GM19035 (cell line): Measurements from ENCODE around the gene RASA2.
A peak's percentile ranks its signal among the peaks of the same experiment; 100 is the strongest.

ENCODE experiments used
- ATAC-seq: cut with Tn5 transposase; IDR thresholded peaks from one replicate; pipeline ENCODE4 v1.9.1; 2021; ENCODE audit not compliant: unreplicated experiment

RASA2 gene

GRCh38 chr3:141486746-141487520 lies at the start of gene RASA2:
Gene RASA2, plus strand, starts transcription at chr3:141487027. Its CDS starts 57 bp downstream, at chr3:141487084.
- ATAC-seq: peak; percentile 71

DNA sequence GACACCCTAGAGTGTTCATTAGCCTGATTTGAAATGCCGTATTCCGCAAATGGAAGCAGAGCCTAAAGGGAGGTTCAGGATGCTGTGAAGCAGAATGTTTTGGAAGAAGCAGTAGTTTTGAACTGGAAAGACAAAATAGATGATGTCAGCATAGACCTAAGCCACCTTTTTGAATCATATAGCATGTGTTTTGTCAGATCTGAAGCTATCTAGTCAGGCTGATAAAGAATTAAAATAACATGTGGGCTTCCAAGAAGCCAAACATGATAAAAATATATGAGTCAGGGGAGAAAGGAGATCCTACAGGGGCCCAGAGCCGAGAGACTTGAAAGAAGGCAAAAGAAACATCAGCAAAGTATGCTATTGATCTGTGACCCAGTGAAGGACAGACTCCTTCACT lies 47.2 kb upstream of the RASA2 start:
- ATAC-seq: no peak

DNA sequence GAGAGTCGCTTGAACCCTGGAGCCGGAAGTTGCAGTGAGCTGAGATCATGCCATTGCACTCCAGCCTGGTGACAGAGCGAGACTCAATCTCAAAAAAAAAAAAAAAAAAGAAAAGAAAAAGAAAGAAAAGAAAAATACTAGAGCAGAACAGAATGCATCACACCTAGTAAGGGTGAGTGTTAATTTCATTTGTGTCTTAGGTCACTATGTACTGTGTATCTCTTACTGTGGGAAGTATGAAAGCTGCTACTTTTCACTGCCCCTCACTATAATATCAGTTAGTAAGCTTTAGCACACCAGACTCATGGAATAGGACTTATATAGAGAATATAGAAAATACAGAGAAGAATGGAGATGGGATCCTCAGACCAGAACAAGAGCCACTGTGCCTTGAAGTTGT lies 45.9 kb upstream of the RASA2 start:
- peak; percentile 20 for ATAC-seq

- peak; percentile 91 for ATAC-seq
Measured at GRCh38 chr3:141441381-141442364, 45.2 kb upstream of the RASA2 start.

- no peak for ATAC-seq
Measured at GRCh38 chr3:141442446-141442845, 44.4 kb upstream of the RASA2 start.

- no peak for ATAC-seq
Measured at GRCh38 chr3:141442914-141443313, 43.9 kb upstream of the RASA2 start.

DNA sequence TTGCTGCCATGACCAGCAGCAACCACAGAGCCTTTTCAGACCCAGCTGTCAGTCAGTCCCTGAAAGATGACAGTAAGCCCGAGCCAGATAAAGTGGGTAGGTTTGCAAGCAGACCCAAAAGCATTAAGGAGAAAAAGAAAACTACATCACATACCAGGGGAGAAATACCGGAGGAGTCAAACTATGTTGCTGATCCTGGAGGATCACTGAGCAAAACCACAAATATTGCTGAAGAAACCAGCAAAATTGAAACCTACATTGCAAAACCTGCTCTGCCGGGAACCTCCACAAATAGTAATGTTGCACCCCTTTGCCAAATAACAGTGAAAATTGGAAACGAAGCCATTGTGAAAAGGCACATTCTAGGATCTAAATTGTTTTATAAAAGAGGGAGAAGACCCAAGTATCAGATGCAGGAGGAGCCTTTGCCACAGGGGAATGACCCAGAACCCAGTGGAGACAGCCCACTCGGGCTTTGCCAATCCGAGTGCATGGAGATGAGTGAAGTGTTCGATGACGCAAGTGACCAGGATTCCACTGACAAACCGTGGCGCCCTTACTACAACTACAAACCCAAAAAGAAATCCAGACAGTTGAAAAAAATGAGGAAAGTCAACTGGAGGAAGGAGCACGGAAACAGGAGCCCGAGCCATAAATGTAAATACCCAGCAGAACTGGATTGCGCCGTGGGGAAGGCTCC lies 42.1 kb upstream of the RASA2 start:
- no peak for ATAC-seq

DNA sequence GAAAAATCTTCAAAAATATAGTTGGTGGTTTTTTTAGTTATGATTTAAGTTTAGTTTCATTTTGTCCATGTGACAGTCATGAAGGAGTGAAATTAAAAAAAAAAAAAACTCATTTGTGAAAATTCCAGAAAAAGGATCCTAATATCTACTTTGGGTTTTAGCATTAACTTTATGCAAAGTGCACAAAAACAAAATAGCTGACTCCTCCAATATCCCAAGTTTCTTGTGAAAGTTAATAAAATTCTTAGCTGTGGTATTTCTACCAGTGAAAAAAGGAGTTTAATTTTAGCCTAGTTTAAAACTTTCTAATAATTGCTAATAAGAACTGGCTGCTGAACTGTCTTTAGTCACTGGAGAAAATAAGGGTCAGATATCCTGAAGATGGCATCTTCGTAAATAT lies 40.8 kb upstream of the RASA2 start:
- no peak for ATAC-seq

- no peak for ATAC-seq
Measured at GRCh38 chr3:141446737-141447136, 40.1 kb upstream of the RASA2 start.

- ATAC-seq: no peak
Measured at GRCh38 chr3:141447383-141447782, 39.4 kb upstream of the RASA2 start.

DNA sequence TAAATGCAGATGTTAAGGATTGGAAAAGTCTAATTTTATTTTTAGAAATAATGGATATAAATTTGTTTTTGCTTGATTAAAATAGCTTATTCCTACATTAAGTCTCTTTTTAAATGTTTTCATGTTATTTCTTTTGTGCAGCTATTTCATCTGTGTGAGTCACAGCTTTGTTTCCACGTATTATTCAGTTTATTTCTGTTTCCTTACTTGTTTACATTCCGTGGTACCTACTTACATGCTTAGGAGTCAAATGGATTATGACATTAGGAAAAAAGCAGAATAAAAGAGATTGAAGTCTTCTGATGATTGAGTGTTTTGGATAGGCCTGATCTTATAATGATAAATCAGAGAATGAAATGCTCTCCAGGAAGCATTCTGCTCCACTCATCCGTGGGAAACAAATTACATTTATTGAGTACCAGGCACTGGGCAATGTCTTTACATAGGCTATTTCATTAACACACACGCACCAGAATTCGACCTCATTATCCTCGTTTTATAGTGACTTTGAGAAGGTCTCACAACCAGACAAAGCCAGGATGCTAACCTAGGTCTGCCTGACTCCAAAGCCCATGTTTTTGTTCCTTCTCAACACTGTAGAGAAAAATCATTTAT lies 38.1 kb upstream of the RASA2 start:
- ATAC-seq: no peak

GRCh38 chr3:141449424-141449823 lies 37.4 kb upstream of the RASA2 start:
- ATAC-seq: no peak

DNA sequence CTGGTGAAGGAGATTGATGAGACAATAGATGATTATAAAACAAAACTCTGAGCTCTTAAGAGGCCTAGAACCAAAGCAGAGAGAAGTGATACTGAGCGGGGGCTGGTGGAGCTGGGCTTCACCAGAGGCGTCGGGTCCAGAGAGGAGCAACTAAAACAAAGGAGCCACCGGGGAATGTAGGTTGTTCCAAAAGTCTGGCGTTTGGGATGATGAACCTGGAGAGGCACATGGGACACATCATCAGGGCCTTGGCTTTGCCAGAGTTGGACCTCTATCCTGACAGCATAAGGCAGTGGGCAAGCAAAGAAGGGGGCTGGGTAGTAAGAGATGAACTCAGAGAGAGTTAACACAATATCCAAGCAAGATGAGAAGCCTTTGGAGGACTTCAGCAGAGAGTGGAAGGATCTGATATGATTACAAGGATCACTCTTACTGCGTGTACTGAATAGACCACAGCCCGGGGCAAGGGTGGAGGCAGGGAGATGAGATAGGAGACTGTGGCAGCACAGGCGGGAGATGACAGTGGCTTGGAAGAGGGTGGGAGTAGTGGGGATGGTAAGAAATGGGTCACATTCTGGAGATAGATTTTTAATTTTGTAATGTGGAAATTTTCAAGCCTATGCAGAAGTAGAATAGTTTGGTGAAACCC lies 36.0 kb upstream of the RASA2 start:
- no peak for ATAC-seq

- ATAC-seq: peak; percentile 61
Measured at GRCh38 chr3:141452045-141452444, 34.8 kb upstream of the RASA2 start.

- ATAC-seq: no peak
Measured at GRCh38 chr3:141452773-141453172, 34.1 kb upstream of the RASA2 start.

- no peak for ATAC-seq
Measured at GRCh38 chr3:141454054-141454453, 32.8 kb upstream of the RASA2 start.

GRCh38 chr3:141454906-141455602 lies 31.8 kb upstream of the RASA2 start:
- peak; percentile 64 for ATAC-seq

DNA sequence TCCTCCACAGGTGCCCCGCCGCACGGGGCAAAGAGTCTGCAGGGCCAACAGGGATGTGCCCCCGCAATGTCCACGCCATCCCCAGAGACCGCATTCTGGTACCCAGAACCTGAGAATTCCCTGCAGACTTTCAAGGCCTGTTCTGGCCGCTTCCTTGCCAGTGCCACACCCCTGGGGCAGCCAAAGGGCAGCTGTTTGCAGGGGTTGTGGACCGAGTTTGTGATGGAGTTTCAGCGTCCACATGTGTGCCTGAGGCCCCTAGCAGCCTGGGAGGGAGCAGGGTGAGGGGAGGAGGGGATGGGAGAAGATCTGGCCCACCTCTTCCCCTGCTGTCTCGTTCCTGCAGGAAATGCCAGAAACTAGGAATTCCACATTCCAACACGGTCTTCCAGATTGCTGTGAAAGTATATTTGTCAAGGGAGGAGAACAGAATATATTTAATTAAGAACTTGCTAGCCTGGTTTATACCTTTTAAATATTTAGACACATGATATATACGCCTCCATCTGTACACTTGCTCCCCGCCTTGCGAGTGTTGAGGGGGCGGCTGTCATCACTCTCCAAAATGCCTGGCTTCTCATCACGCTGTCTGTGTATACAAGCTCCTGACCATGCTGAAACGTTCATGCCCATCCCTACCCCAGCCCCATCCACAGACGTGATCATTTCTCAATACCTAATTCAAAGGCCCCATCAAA lies 31.1 kb upstream of the RASA2 start:
- no peak for ATAC-seq

DNA sequence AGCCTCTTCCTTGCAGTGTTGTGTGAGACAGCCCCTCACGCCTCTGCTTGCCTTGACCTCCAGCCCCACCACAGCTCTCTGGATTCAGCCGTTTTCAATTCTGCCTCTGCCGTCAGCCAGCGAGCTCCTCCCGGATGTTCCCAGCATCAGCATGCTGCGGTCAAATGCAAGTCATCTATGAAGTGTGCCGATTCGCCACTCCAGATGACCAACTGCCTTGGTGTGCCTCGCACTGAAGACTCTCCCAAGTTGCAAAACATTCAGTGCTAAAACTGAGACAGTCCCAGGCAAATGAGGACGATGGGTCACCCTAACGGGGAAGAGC lies 30.6 kb upstream of the RASA2 start:
- no peak for ATAC-seq
